NCI-H510A treated with DMSO at 0.1 percent for 48 hours (cell line): ENCODE results near the gene NEUROG3.

ENCODE experiments used
- DNase-seq: peaks from one replicate; lab custom pipeline; 2025; lab: John Stamatoyannopoulos, UW

Gene NEUROG3

GRCh38 chr10:69573056-69573806, at the start of gene NEUROG3:
Gene NEUROG3 (minus strand): TSS chr10:69573422. CDS start chr10:69573043, 379 bp downstream.
- no peak for DNase-seq

DNA sequence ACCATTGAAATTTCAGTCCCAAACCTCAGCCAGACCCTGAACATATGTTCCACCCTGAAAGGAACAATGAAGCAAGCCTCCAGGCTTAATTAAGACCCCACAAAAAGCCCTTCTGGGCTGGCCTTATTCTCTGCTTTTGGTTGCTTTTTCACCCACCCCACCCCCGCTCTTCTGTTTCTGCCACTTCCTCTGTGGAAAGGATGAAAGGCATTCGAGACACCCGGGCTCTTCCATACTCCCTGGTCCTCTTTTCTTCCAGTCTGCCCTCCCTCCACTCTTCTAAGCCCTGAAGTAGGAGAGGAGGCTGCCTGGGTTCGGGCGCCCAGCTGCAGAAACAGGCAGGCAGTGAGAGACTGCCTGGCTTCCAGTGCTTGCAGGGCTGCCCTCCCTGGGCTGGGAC, 47.4 kb upstream of the NEUROG3 start:
- DNase-seq: no peak

DNA sequence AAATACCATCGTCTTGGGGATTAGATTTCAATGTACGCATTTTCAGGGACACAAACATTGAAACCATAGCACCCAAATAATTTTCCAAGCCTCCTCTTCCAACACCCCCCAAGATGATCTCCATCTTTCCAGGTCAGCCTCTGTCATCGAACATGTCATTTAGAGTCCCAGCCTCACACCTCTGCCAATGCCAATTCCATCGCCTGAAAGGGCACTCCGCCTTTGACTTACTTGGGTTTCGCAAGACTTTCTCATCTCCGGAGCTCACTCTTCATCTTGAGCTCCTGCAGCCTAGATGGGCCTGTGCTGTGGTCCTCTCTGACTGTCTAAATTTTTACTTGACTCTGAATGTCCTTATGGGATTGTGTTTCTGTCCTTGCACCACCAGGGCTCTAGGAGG, 46.4 kb upstream of the NEUROG3 start:
- DNase-seq: no peak

DNA sequence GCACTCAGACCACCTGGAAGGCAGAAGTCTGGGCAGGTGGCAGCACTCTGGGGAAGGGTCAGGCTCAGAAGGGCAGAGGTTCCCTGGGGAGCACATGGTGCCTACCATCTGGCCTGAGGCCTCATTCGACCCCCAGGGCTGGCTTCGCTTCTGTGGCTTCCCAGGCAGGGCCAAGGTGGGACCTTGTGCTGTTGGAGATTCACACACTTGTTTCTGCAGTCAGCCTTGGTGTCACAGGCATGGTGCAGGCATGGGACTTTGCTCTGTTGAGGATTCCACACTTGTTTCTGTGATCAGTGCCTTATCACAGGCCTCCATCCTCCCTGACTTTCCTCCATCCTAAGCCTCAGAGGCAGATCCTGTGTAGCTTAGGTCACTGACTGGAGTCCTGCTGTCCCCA, 45.5 kb upstream of the NEUROG3 start:
- no peak for DNase-seq

- no peak for DNase-seq
Observed at GRCh38 chr10:69616358-69616757, 43.1 kb upstream of the NEUROG3 start.

- no peak for DNase-seq
Observed at GRCh38 chr10:69614130-69614529, 40.9 kb upstream of the NEUROG3 start.

DNA sequence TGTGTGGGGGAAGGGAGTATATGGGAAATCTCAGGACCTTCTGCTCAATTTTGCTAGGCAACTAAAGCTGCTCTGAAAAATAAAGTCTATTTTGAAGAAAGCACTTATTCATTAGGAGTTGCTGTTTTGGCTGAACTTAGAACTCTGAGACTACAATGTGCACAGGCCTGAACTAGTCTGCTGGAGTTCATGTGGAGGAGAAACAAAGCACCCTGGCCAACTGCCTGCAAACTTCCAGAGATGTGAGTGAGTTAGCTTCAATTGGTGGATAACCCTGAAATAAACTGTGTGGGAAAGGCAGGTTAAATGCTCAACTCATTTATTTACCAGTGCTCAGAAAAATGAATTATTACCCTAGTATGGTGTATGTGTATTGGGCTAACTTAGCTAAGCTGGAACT, 39.5 kb upstream of the NEUROG3 start:
- no peak for DNase-seq

DNA sequence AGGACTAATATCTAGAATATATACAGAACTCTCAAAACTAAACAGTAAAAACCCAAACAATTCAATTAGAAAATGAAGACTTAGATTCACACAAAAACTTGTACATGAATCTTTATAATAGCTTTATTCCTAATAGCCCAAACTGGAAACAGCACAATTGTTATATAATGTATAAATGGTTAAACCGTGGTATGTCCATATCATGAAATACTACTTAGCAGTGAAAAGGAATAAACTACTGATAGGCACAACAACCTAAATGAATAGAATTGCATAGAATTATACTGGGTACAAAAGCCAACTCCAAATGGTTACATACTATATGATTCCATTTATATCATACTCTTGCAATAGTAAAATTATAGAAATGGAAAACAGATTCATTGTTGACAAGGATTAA, 35.9 kb upstream of the NEUROG3 start:
- no peak for DNase-seq

- DNase-seq: no peak
Observed at GRCh38 chr10:69600761-69601330, 27.6 kb upstream of the NEUROG3 start.

- DNase-seq: no peak
Observed at GRCh38 chr10:69588358-69588757, 15.1 kb upstream of the NEUROG3 start.

- DNase-seq: no peak
Observed at GRCh38 chr10:69584624-69585023, 11.4 kb upstream of the NEUROG3 start.

- DNase-seq: no peak
Observed at GRCh38 chr10:69583106-69583505, 9.9 kb upstream of the NEUROG3 start.

DNA sequence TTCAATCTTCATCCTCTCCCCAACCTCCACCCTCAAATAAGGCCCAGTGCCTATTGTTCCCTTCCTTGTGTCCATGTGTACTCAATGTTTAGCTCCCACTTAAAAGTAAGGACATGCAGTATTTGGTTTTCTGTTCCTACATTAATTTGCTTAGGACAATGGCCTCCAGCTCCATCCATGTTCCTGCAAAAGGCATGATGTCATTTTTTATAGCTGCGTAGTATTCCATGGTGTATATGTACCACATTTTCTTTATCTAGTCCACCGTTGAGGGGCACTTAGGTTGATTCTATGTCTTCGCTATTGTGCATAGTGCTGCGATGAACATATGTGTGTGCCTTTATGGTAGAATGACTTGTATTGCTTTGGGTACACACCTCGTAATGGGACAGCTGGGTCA, 7.2 kb upstream of the NEUROG3 start:
- no peak for DNase-seq

DNA sequence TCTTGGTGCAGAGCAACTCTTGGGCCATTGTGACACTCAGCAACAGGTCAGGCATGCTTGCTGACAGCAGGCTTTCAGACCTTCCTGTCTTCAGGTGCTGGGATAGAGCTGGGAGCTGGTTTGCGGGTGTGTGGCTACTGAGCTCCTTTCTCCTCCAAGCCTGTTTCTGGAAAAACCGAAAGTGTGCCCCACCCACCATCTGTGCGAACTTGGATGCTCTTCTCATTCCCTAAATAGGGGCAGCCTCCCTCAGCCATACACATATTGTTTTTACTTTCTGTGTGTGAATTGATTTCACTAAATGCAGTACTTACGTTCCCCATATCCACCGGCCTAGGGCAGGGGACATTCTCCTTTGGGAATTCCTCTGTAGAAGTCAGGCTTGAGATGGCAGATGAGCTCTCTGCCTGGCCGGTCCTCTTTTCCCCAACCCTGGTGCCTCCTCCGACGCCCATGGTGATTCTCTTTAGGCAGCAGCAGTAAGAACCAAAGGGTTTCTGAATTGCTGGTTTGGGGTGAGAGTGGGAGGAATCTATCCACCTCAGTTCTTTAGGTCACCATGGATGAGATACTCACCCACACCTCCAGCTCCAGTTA, 6.3 kb upstream of the NEUROG3 start:
- DNase-seq: no peak

- no peak for DNase-seq
Observed at GRCh38 chr10:69578508-69578991, 5.3 kb upstream of the NEUROG3 start.

DNA sequence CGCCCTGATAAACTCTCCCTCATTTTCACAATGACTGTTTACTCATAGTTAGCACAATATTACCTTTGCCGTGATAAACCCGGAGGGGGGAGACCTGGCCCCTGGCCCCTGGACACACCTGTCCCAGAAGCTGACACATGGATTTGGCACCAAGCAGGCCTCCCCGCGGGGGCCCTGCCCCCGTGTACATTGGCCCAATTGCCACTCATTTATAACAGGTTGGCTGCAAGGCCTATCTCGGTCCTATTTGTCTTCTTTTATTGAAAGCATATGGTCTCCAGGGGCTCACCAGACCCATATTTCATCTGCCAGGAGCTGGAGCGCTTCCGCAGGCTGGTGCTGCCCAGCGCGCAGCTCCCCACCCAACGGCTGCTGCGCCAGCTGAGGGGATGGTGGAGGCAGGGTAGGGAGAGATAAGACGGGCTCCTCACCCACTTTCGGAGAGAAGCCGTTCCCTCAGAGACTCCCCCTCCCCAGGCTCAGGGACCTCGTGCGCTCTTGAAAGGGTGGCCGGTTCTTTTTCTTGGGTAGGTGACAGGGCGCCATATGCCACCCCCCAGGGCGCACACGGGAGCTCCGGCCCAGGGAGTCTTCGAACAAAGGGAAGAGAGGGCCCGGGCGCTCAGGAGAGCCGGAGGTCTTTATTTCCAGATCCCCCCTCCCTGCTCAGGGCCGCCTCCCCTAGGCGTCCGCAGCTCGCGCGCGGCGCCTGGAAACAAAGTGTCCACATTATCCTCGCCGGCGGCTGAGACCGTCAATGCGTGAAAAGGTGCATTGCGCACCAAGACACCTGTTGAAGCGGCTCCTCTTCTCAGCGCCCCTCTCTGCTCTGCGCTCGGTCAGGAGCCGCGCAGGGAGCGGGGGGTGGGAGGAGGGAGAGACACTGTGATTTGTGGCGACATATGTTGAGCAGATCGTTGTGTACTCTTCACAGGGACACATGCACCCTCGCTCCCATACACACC, 4.3 kb upstream of the NEUROG3 start:
- no peak for DNase-seq

DNA sequence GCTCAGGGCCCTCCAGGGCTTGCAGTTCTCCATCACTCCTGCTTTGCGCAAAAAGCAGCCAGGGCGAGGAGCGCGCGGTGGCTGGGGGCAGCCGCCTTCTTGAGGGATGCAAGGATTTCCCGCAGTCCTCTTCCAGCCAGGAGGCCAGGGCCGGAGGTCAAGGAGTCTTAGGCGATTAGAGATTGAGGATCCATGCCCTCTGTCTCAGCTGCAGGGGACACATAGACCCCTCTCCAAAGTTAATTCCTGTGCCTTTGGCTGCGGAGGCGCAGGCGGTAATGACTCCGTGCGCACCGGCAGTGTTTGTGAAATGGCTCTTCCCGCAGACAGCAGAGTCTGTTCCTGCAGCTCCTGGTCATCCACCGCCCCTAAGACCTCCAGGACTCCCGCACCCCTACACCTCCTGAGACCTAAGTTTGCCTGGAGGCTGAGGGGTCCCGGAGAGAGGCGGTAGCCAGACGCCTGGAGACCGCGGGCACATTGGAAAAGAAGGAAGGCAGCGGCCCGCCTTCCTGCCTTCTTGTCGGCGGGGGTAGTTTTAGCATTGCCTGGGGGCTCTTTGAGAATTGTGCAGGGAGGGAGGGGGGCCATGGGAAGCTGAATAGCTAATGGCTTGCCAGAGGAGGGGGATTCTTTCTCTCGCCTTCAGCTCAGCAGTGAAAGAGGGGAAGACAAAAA, 3.3 kb upstream of the NEUROG3 start:
- DNase-seq: no peak

DNA sequence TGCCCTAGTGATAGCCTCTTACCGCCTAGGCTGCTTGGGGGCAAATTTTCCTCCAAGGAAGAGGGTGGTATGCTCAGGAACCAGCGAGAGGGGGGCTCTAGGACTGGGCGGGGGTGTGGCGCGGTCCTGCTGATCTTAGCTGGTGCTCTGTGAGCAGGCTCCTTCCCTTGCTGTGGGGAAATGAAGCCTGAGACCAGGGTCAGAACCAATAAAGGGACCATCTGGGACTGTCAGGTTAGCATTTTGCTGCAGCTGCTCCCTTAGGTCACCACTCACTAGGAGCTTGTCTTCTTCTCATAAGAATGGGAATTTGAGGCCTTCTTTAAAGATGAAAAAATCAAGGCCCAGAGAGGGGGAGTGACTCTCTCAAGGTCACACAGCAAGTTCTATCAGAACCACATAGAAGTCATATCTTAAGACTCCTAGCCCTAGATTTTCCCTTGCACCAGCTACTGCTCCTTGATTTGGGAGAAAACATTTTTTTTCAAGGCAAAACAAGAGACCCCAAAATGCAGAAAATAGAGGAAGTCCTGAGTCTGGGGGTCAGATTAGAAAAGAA, 2.0 kb upstream of the NEUROG3 start:
- no peak for DNase-seq

DNA sequence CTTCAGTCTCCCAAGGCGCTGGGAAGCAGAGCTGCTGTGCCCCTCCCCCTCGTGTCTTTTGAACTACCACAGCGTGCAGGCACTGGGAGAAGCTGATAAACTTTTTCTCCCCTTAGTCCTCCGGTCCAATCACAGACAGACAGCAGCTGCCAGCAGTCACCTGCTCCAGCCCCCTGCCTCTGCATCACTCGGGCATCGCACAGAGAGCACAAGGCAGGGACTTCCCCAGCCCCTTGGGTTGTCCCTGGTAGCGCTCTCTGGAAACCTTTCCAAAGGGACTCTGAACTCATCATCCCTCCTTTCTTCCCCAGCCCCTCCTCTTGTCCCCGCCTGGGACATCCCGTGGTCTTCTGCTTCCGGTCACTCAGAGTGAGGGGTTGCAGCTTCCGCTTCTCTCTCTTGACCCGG, 1.4 kb upstream of the NEUROG3 start:
- DNase-seq: no peak

DNA sequence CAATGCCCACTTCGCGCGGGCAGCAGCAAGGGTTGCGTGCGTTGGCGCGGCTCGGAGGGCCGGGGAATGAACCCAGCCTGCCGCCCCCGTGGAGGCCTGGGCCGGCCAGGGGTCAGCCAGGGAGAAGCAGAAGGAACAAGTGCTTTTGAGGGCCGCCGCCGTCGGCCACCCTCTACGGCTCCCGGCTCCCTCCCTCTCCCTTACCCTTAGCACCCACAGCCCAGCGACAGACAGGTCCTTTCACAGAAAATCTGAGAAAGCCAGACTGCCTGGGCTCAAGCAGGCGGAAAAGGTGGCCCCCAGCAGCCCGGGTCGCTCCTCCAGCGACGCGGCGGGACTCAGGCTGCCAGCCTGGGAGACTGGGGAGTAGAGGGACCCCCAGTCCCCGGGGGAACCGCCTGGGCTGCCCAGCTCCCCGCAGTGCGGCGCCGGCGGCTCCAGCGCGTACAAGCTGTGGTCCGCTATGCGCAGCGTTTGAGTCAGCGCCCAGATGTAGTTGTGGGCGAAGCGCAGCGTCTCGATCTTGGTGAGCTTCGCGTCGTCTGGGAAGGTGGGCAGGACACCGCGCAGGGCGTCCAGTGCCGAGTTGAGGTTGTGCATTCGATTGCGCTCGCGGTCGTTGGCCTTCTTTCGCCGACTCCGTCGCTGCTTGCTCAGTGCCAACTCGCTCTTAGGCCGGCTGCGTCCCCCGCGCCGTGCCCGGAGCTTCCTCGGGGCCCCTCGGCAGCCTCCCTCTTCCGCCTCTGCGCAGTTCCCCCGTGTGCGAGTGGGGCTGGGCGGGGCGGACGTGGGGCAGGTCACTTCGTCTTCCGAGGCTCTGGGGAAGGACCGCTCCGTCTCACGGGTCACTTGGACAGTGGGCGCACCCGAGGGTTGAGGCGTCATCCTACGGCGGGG, 815 bp downstream of the NEUROG3 start:
- no peak for DNase-seq
